Chondrocyte (in vitro differentiated cells): Measurements from ENCODE around the gene ZSWIM5. TPM values are rescaled to one million over a fixed set of nuclear protein-coding genes. Genes with fewer than 3 reads are reported as not detected.

Experiments used
- DNase-seq: peaks from one replicate; pipeline ENCODE4 v3.0.0; 2021; ENCODE audit warnings: mixed read lengths, low spot score
- H3K27ac Mint-ChIP-seq: one replicate; pipeline ENCODE4 v1.8.0; 2021; ENCODE audit warnings: mild to moderate bottlenecking, moderate library complexity, mixed read lengths; ENCODE audit not compliant: unreplicated experiment
- H3K27me3 Mint-ChIP-seq: 2 replicates; pipeline ENCODE4 v1.8.0; 2021; ENCODE audit warnings: low read depth, mixed read lengths
- H3K36me3 Mint-ChIP-seq: 2 replicates; pipeline ENCODE4 v1.8.0; 2021; ENCODE audit warnings: low read depth, mixed read lengths
- H3K4me1 Mint-ChIP-seq: 2 replicates; pipeline ENCODE4 v1.8.0; 2021; ENCODE audit warnings: low read depth, mild to moderate bottlenecking, mixed read lengths
- H3K4me3 Mint-ChIP-seq: one replicate; pipeline ENCODE4 v1.8.0; 2021; ENCODE audit warnings: mild to moderate bottlenecking, moderate library complexity, mixed read lengths; ENCODE audit not compliant: unreplicated experiment
- H3K9me3 Mint-ChIP-seq: 2 replicates; pipeline ENCODE4 v1.8.0; 2021; ENCODE audit warnings: low read depth, mixed read lengths
- CTCF ChIP-seq: fragments of 200-600 bp; sonication (generic); IDR thresholded peaks from 2 replicates; pipeline ENCODE4 v1.5.0; 2021; ENCODE audit warnings: antibody characterized with exemption, mild to moderate bottlenecking, moderate library complexity
- total RNA-seq: library from RNA; stranded (reverse); gene quantifications from 3 replicates; pipeline ENCODE4 v1.2.1, GENCODE V29; 2021

The ZSWIM5 gene
- total RNA-seq, 1 donor from 2014 or later: 1.0 TPM

- Mint-ChIP-seq H3K27me3 (no peaks in the 10 kb centered on the region), H3K4me1 (peaks cover 12% of the 10 kb centered on the region), H3K4me3 (no peak overlapping the region), H3K27ac (no peak overlapping the region), H3K9me3 (peaks cover 12% of the 10 kb centered on the region), H3K36me3 (peaks cover 35% of the 10 kb centered on the region)
- no peak for TF ChIP-seq CTCF
- no peak for DNase-seq
Observed at GRCh38 chr1:44973645-44974044, 232.8 kb downstream of the ZSWIM5 start.

GRCh38 chr1:44970317-44970716 lies 236.1 kb downstream of the ZSWIM5 start:
- TF ChIP-seq CTCF: no peak
- H3K4me1 Mint-ChIP-seq: peaks cover 19% of the 10 kb centered on the region
- H3K36me3 Mint-ChIP-seq: peaks cover 9% of the 10 kb centered on the region
- no peak overlapping the region for H3K4me3 Mint-ChIP-seq
- no peaks in the 10 kb centered on the region for H3K9me3 Mint-ChIP-seq
- DNase-seq: no peak
- H3K27ac Mint-ChIP-seq: no peak overlapping the region
- H3K27me3 Mint-ChIP-seq: no peaks in the 10 kb centered on the region

Other genes with a start within 250 kb of the ZSWIM5 start
- gene EIF2B3, start 220.0 kb downstream of the ZSWIM5 start, total RNA-seq: 24.4 to 37.5 TPM (median 30.0 TPM) in 3 replicates
- 34.5 to 43.6 TPM (median 36.5 TPM) in 3 replicates for gene HECTD3, start 195.3 kb downstream of the ZSWIM5 start, total RNA-seq
- gene UROD, start 194.4 kb downstream of the ZSWIM5 start, total RNA-seq: 92.3 to 125 TPM (median 99.7 TPM) in 3 replicates
- 0.34 to 1.0 TPM (median 0.49 TPM) in 3 replicates for gene HPDL, start 120.3 kb upstream of the ZSWIM5 start, total RNA-seq
- 5.2 to 6.2 TPM (median 5.5 TPM) in 3 replicates for gene TOE1, start 133.6 kb upstream of the ZSWIM5 start, total RNA-seq
- 12.1 to 20.6 TPM (median 12.8 TPM) in 3 replicates for gene MUTYH, start 133.8 kb upstream of the ZSWIM5 start, total RNA-seq